AG09309 (cell line): ENCODE results near the gene CDRT4.

Experiments
- DNase-seq: peaks from one replicate; pipeline ENCODE4 v3.0.0-alpha.2; 2010; ENCODE audit warnings: low read depth
- H3K4me3 ChIP-seq: 2 replicates; pipeline ENCODE4 v1.5.1; 2011; ENCODE audit warnings: mild to moderate bottlenecking, low read depth, low read length, moderate library complexity; ENCODE audit not compliant: control insufficient read depth
- CTCF ChIP-seq: IDR thresholded peaks from 2 replicates; pipeline ENCODE4 v1.5.1; 2011; ENCODE audit warnings: mild to moderate bottlenecking, low read depth, low read length, inconsistent platforms; ENCODE audit not compliant: insufficient read depth, control insufficient read depth; ENCODE audit errors: missing control alignments

The CDRT4 gene

GRCh38 chr17:15454346-15454745 lies 13.1 kb downstream of the CDRT4 start:
- DNase-seq, result no peak
- no peak overlapping the region for H3K4me3 ChIP-seq
- TF ChIP-seq CTCF, result no peak

GRCh38 chr17:15453782-15454181 lies 13.6 kb downstream of the CDRT4 start:
- no peak for DNase-seq
- no peak overlapping the region for H3K4me3 ChIP-seq
- no peak for TF ChIP-seq CTCF

GRCh38 chr17:15453246-15453645 lies 14.2 kb downstream of the CDRT4 start:
- no peak for TF ChIP-seq CTCF
- peak; percentile 34 for DNase-seq
- H3K4me3 ChIP-seq, result no peak overlapping the region

GRCh38 chr17:15452746-15453145 lies 14.7 kb downstream of the CDRT4 start:
- TF ChIP-seq CTCF, result no peak
- DNase-seq, result no peak
- no peak overlapping the region for H3K4me3 ChIP-seq

GRCh38 chr17:15451680-15452079 lies 15.7 kb downstream of the CDRT4 start:
- no peak overlapping the region for H3K4me3 ChIP-seq
- no peak for DNase-seq
- TF ChIP-seq CTCF, result no peak

GRCh38 chr17:15448580-15448956 lies 18.9 kb downstream of the CDRT4 start:
- no peak for DNase-seq
- H3K4me3 ChIP-seq, result no peak overlapping the region
- TF ChIP-seq CTCF, result no peak
